Prostate gland (tissue), 2 donors: ENCODE data around the gene MBD3L1.

Experiments
- CTCF ChIP-seq, 4 experiments: fragments of 200-600 bp in 2 of 4; fragments of 450-650 bp in 2 of 4; sonication (generic) in 2 of 4; IDR thresholded peaks; 1 replicate in 3 of 4; 2 replicates in 1 of 4; pipeline ENCODE4 v1.5.1; 2016 to 2019; ENCODE audit warnings: antibody characterized with exemption in 4 of 4, mild to moderate bottlenecking in 2 of 4, moderate library complexity in 2 of 4
- POLR2AphosphoS5 ChIP-seq: sonication (generic); formaldehyde crosslinking; IDR thresholded peaks from one replicate; pipeline ENCODE4 v1.6.1; 2017; ENCODE audit warnings: antibody characterized with exemption

- no peak for TF ChIP-seq CTCF (IDR thresholded peaks at IDR 0.05)
- no peak for TF ChIP-seq POLR2AphosphoS5
Observed at GRCh38 chr19:8814176-8814575, 18.0 kb upstream of the MBD3L1 start.
